Fibroblast of upper back skin (primary cell): ENCODE results near the gene ATRAID.

Experiments
- DNase-seq: peaks from one replicate; pipeline ENCODE4 v3.0.0-alpha.2; 2013

ATRAID gene

DNA sequence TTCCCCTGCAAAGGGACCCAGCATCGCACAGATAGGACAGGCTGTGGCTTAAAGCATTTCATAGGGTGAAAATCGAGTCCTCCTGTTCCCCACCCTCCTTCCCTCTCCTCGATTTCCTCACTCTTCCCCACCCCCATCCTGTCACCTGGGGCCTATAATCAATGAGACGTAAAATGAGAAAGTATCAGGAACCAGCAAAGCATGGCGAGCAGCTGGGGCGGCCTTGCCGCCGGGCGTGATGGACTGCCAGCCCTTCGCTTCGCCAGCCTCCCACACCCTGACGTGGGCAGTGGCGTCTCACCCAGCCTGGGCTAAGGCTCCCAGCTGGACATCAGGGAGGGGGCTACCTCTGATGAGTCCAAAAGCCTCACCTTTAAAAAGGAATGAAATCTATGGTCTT is 39.9 kb downstream of the ATRAID start:
- DNase-seq = no peak

DNA sequence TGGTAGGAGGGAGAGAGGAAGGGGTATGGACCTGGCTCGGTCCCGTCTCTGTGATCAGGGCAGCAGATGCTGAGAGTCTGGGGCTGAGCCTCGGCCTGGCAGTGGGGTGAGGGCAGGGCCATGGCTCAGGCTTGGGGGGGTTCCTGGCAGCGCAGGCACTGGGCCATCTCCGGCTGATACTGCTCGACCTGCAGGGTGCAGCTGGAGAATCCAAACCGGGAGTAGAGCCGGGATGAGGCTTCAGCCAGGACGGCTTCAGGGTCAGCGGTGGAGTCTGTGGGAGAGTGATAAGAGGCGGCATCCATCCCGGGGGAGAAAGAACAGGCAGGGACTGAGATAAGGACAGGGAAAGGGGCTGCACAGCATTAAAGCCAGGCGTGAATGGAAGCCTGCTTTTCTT is 43.3 kb downstream of the ATRAID start:
- DNase-seq = no peak

DNA sequence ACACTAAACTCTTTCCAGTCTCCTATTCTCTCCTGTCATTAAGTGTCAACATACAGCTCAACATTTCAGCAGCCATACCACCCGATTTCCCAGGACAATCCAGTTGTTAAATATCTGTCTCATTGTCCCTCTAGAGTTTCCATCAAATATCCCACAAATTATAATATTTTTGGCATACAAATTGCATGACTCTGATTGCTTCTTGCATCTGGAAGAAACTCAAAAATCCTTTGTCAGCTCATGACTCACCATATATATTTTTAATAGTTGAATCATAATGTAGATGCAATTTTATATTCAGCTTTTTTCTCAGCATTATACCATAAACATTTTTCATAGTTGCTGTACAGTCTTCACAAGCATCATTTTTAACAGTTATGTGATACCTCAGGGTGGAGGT is 43.8 kb downstream of the ATRAID start:
- peak; percentile 75 for DNase-seq

DNA sequence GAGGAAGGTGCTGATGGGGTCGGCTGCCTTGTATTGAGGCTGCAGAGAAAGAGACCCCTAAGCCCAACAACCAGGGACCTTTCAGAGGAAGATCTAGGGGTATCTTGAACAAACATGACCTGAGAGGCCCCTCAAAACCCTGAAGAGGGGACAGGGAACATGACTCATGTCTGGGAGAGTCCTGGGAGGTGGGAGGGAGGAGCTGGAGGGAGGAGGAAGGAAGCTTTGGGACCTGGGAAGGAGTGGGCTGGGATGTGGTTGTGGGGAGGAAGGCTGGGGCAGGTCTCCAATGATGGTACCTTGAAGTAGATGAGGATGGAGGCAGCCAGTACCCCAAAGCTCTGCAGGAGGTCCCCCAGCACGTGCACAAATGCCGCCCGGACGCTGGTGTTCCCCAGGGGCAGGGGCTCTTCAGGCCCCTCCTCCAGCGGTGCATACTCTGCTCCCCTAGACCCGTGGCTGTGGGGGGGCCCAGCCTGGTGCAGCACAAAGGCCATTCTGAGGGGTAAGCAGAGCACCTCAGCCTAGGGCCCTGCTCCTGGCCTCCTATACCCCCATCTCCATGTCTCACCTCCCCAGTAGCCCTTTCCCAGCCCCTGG is 45.1 kb downstream of the ATRAID start:
- no peak for DNase-seq

DNA sequence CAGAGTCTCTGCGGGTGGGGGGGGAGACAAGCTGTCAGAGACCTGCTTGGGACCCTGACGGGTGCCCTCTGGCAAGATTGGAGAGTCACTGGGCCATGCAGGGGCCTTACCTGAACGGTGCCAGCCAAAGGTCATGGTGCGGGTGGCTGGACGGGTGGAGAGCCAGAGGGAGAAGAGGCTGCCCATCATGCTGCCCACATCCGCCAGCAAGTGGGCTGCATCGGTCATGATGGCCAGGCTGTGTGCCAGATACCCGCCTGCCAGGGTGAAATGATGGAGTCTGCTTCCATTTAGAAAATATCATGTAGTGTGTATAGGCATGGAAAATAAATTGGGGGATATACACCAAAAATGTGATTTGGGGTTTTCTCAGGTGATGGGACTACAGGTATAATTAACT is 46.2 kb downstream of the ATRAID start:
- no peak for DNase-seq

DNA sequence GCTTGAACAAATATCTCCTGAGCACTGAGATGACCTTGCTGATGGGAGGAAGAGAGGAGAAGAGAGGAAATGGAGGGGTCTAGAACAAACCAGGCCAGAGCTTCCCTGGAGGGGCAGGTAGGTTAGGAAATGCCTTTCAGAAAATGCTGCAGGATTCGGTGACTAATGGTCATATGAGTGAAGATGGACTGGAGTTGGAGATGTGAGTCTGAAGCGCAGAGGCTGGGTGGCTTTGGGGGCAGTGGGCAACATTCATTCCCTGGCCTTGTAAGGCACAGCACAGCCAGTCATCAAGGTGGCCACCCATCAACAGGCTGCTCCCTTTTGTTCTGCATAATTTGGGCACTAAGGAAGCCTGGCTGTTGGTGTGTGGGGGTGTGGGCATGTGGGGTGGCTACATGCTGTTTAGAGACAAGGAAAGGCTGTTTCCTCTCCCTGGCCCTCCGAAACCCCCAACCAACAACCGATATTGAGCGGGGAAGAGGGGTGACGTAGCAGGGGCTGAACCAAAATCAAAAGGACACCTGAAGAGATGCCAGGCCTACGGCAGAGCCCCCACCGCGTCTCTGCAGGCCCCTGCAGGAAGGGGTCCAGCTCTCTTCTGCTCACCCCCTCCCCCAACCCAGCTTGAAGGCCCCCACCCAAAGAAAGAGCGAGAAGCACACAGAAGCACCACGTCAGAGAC is 49.5 kb downstream of the ATRAID start:
- DNase-seq = no peak

DNA sequence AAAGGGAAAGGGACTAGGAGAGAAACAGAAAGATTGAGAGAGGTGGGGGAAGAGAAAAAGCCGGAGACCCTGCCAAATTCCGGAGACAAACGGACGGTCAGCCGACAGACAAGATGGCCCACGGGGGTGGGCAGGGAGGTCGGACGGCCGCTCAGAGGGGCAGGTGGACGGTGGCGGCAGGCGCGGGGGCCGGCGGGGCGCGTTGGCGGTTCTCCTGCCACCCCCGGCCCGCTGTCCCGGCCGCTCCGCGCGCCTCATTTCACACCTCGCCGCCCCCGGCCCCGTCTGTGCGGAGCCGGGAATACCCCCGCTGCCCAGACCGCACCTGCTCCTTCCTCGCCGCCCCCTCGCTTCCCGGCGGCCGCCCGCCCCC is 50.1 kb downstream of the ATRAID start:
- no peak for DNase-seq

DNA sequence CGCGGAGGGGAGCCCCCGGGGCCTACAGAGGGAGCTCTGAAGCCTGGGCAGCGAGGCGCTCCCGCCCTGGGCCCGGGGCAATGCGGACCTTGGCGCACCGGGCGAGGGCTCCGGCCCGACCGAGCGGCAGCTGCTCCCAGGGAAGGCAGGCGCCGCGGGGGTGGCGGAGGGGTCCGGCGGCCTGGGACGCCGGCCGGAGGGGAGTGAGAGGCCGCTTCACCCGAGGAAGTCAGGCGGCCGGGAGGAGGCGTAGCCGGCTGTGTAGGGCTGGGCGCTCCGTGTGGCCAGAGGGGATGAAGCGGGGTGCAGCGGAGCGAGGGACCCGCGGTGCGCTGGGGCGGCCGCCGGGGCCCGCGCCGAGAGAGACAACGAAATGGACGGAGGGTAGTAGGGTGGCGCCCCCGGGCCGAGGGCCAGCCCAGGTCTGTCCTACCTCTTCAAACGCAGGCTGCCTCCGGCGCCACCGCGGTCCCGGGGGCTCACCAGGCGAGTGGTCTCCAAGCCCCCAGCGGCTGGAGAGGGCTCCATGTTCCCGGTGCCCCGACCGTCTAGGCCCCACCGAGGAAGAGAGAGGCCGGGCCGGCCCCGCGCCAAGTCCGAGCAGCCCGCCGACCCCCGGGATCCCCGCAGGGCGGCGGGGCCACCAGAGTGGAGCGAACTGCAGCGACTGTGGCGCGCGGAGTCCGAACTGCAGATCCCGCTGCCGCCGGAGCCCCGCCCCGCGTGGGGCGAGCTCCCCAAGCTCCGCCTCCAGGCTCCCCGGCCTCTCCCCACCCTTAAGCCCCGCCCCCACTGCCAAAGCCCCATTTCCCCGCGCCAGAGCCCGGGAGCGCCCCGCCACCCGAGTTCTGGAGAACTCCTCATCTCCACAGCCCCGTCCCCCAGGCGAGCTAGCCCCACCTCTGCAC is 50.8 kb downstream of the ATRAID start, which contains the start of gene SLC30A3:
TSS of gene SLC30A3 (minus strand) at position 669 of the 908 bp plus-strand sequence. CDS start at position 528, 141 bp downstream.
- DNase-seq = peak; percentile 14

DNA sequence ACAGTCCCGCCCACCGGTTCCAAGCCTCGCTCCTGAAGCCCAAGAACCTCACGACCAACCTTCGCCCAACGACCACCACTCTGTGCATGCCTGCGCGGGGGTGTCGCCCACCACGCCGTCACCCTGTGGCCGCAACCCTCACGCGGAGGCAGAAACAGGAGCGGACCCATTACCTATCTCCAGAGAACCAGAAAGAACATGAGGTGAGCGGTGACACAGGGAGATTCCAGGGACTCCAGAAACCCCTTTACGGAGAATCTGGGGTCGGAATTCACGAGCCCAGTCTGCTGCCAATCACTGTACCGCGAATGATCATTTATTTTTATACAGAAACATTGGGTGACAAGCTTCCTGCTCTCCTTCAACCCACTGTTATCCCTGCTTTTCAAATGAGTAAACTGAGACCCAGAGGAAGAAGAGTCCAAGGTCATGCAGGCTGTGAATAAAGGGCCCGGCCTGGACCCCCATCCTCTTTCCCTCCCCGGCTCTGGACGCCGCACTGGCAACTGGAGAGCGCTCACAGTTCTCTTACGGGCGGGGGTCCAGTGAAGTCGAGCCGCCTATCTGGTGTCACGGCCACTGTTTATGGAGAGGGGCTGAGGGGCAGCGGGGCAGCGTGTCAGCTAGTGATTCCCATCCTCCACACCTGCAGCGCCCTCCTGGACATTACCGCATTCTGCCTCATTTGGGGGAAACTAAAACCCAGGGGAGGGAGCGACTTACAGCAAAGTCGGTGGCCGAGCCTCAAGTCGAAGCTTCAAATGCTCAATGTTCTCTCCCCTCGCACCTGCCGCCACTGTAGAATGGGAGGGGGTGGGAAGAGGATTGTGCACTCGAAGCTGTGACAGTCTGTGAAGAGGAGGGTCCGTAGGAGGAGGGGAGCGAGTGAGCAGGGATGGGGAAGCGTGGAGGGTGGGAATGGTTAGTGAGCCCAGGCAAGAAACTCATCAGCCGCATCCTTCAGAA is 51.7 kb downstream of the ATRAID start:
- no peak for DNase-seq

DNA sequence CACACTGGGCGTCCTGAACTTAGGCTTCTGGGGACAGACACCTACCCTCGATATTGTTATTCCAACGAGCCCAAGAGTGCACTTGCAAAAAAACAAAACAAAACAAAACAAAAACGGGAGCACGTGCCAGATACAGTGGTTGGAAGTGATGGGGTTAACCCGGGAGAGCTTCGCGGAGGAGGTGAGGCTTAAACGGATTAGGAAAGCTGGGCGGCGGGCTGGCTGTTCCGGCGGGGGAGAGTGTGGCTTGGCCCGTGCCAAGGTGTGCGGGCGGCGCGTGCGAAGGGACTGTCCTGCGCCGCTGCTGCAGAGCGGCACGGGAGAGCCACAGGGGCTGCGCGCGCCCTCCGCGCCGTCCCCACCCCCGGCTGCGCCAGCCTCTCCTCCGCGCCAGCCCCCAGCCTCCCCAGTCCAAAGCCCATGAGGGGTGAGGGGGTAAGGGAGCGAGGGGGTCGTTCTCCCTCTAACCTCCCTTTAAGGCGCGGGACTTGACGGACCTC is 52.5 kb downstream of the ATRAID start:
- DNase-seq = no peak

DNA sequence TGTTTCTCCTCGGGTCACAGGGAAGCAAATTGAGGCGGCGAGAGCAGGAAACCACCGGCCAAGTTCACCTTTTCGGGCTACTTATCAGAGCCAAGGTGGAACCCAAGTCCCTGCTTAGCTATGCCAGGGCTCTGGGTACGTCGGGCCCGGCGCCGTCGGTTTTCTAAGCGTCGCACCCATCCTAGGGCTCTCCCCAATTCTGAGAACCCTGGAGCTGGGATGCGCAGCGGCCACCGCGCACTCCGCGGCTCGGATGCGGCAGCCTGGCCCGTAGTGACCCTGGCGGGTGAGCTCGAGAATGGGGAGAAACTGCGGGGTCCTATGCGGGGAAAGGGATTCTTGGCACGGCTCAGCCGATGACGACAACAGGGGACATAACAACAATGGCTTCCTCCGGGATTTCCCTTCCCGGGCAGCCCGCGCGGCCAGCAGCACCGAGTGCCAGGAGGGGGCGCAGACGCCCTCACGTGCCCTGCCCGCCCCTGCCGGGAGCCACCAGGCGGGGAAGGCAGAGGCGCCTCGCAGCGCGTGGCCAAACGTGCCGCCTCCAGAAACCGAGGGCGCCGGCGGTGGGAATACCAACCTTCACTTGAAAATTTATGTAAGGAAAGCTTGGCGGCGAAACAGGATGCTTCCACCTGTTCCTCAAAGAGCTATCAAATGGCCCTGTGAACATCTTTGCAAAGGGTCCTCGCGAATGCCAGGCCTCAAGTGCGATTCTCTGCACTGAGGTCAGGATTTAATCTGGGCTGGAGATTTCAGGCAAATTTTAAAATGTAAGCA is 53.1 kb downstream of the ATRAID start:
- DNase-seq = peak; percentile 26

DNA sequence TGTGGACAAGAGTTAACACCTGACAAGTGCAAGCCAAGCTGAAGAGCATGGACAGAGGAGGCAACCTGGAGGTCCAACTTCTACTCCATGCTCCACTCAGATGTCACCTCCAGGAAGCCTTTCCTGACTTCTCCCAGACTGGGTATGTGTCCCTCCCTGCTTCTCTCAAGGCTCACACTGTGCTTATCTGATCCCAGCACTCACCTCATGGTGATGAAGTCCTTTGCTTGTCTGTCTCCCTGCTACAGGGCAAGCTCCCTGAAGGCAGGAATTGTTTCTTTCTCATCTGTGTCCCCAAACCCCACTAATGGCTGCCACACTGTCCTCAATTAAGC is 53.7 kb downstream of the ATRAID start:
- no peak for DNase-seq
